Thoracic aorta (tissue), 2 donors: ENCODE results near the gene DRAM1. TPM values are rescaled to one million over a fixed set of nuclear protein-coding genes. Genes with fewer than 3 reads are reported as not detected.

Source experiments
- ATAC-seq: fragments of 150-250 bp; one replicate; pipeline ENCODE4 v1.8.0; 2017; ENCODE audit warnings: low read depth; ENCODE audit not compliant: insufficient number of reproducible peaks, low FRiP score
- DNase-seq: peaks from one replicate; pipeline ENCODE4 v3.0.0-alpha.2; 2020; ENCODE audit warnings: low spot score
- H3K27ac ChIP-seq, 2 donors: fragments of 200-600 bp; sonication (generic); 1 replicate in 1 of 2; 2 replicates in 1 of 2; pipeline ENCODE4 v1.5.1; 2016; ENCODE audit warnings: mild to moderate bottlenecking in 2 of 2, moderate library complexity in 2 of 2
- H3K27me3 ChIP-seq: fragments of 200-600 bp; sonication (generic); replicated peaks from 2 replicates; pipeline ENCODE4 v1.6.0; 2016; ENCODE audit warnings: mild to moderate bottlenecking; ENCODE audit not compliant: insufficient read depth
- H3K36me3 ChIP-seq: fragments of 200-600 bp; sonication (generic); one replicate; pipeline ENCODE4 v1.5.1; 2016
- H3K4me1 ChIP-seq, 2 donors: fragments of 200-600 bp; sonication (generic); 1 replicate in 1 of 2; 2 replicates in 1 of 2; pipeline versions ENCODE4 v1.5.1 to v1.6.0; 2016; ENCODE audit warnings: low read depth in 2 of 2, mild to moderate bottlenecking in 1 of 2; ENCODE audit not compliant: control insufficient read depth in 1 of 2
- H3K4me3 ChIP-seq: fragments of 200-600 bp; sonication (generic); 2 replicates; pipeline ENCODE4 v1.5.1; 2016; ENCODE audit warnings: mild to moderate bottlenecking
- H3K9me3 ChIP-seq: fragments of 200-600 bp; sonication (generic); 2 replicates; pipeline ENCODE4 v1.5.1; 2016
- CTCF ChIP-seq: fragments of 200-600 bp; sonication (generic); IDR thresholded peaks from one replicate; pipeline ENCODE4 v1.5.1; 2019; ENCODE audit warnings: antibody characterized with exemption
- total RNA-seq, 2 donors: library from RNA; depleted of rRNA; stranded (reverse); fragments of >200 nt; gene quantifications; one replicate each; pipeline versions ENCODE4 v1.1.0 to v1.2.3, GENCODE V29; 2016

The DRAM1 gene
- total RNA-seq, 2 donors from 2014 or later = 24.2 to 35.3 TPM

GRCh38 chr12:101942250-101942605, 64.8 kb downstream of the DRAM1 start:
- H3K36me3 ChIP-seq = no peaks in the 10 kb centered on the region
- H3K4me3 ChIP-seq = no peak overlapping the region
- no peaks in the 10 kb centered on the region for H3K27me3 ChIP-seq
- no peaks in the 10 kb centered on the region for H3K9me3 ChIP-seq
- no peak overlapping the region for H3K27ac ChIP-seq
- H3K4me1 ChIP-seq = no peaks in the 10 kb centered on the region
- ATAC-seq (no peak), DNase-seq (no peak)
- no peak for TF ChIP-seq CTCF

- ATAC-seq = no peak
Measured at GRCh38 chr12:101945369-101946232, 68.2 kb downstream of the DRAM1 start.

GRCh38 chr12:101946233-101946611, 68.8 kb downstream of the DRAM1 start:
- Histone ChIP-seq H3K4me3 (no peak overlapping the region), H3K27me3 (no peaks in the 10 kb centered on the region), H3K36me3 (no peaks in the 10 kb centered on the region), H3K27ac (no peak overlapping the region), H3K9me3 (no peaks in the 10 kb centered on the region), H3K4me1 (no peaks in the 10 kb centered on the region)
- no peak for DNase-seq
- ATAC-seq = no peak
- no peak for TF ChIP-seq CTCF

More at GRCh38 chr12:101945369-101946232, 68.2 kb downstream of the DRAM1 start:
- TF ChIP-seq CTCF = no peak
- no peak overlapping the region for H3K27ac ChIP-seq
- H3K9me3 ChIP-seq = no peaks in the 10 kb centered on the region
- H3K27me3 ChIP-seq = no peaks in the 10 kb centered on the region
- DNase-seq = no peak
- no peaks in the 10 kb centered on the region for H3K4me1 ChIP-seq
- H3K4me3 ChIP-seq = no peak overlapping the region
- H3K36me3 ChIP-seq = no peaks in the 10 kb centered on the region

GRCh38 chr12:101947316-101947715, 69.9 kb downstream of the DRAM1 start:
- no peak for DNase-seq
- H3K4me1 ChIP-seq = no peaks in the 10 kb centered on the region
- H3K36me3 ChIP-seq = no peaks in the 10 kb centered on the region
- H3K27ac ChIP-seq = no peak overlapping the region
- H3K9me3 ChIP-seq = no peaks in the 10 kb centered on the region
- H3K4me3 ChIP-seq = no peak overlapping the region
- ATAC-seq = no peak
- H3K27me3 ChIP-seq = no peaks in the 10 kb centered on the region
- TF ChIP-seq CTCF = no peak

GRCh38 chr12:101948365-101948764, 71.0 kb downstream of the DRAM1 start:
- no peak for DNase-seq
- no peak for TF ChIP-seq CTCF

More at GRCh38 chr12:101948365-101948764, 71.0 kb downstream of the DRAM1 start:
- Histone ChIP-seq H3K4me1 (no peaks in the 10 kb centered on the region), H3K27me3 (no peaks in the 10 kb centered on the region), H3K36me3 (no peaks in the 10 kb centered on the region), H3K9me3 (no peaks in the 10 kb centered on the region), H3K27ac (no peak overlapping the region), H3K4me3 (no peak overlapping the region)
- no peak for ATAC-seq
